BLaER1 treated with 17β-estradiol and CSF1 and Interleukin-3, amounts not matched to agents 10 nM and 100 nM (cell line): ENCODE results near the gene CAPNS1.
"Not testable (repeated sequence)": the region's sequence is repeated elsewhere in the genome, so short reads cannot be mapped to it uniquely, and the experiment has no call there.

Source experiments
- H3K27ac ChIP-seq, 11 experiments: shearing (Covaris generic); formaldehyde crosslinking; 2 replicates each; pipeline ENCODE4 v1.8.1; 2022
- H3K27me3 ChIP-seq, 11 experiments: shearing (Covaris generic); formaldehyde crosslinking; 2 replicates each; pipeline ENCODE4 v1.8.1; 2022
- H3K36me3 ChIP-seq, 11 experiments: shearing (Covaris generic); formaldehyde crosslinking; 2 replicates each; pipeline ENCODE4 v1.8.1; 2022
- H3K4me1 ChIP-seq, 10 experiments: shearing (Covaris generic); formaldehyde crosslinking; 2 replicates each; pipeline ENCODE4 v1.8.1; 2022
- H3K4me2 ChIP-seq, 11 experiments: shearing (Covaris generic); formaldehyde crosslinking; 2 replicates each; pipeline ENCODE4 v1.8.1; 2022
- H3K4me3 ChIP-seq, 10 experiments: shearing (Covaris generic); formaldehyde crosslinking; 2 replicates each; pipeline ENCODE4 v1.8.1; 2022
- H3K9ac ChIP-seq, 11 experiments: shearing (Covaris generic); formaldehyde crosslinking; 2 replicates each; pipeline ENCODE4 v1.8.1; 2022
- H3K9me3 ChIP-seq, 11 experiments: shearing (Covaris generic); formaldehyde crosslinking; replicated peaks in 1 of 11; 2 replicates each; pipeline ENCODE4 v1.8.1; 2022
- H4K20me1 ChIP-seq, 11 experiments: shearing (Covaris generic); formaldehyde crosslinking; 2 replicates each; pipeline ENCODE4 v1.8.1; 2022
- Cebpa-rat ChIP-seq, 11 experiments: shearing (Covaris generic); IDR thresholded peaks; 2 replicates each; pipeline ENCODE4 v1.8.1; 2022

The CAPNS1 gene

GRCh38 chr19:36182612-36183244 is 42.9 kb downstream of the CAPNS1 start:
- no peak for TF ChIP-seq Cebpa-rat (IDR thresholded peaks at IDR 0.05)
- H3K27ac ChIP-seq = no peak overlapping the region
- H3K27me3 ChIP-seq = no peaks in the 10 kb centered on the region
- H3K4me3 ChIP-seq = no peak overlapping the region
- no peaks in the 10 kb centered on the region for H3K9me3 ChIP-seq
- H3K36me3 ChIP-seq = peaks cover 9 to 20% (median 14%) of the 10 kb centered on the region in 11 experiments; a peak in 20 of 22 replicates
- H3K4me2 ChIP-seq = no peak overlapping the region
- no peak overlapping the region for H3K9ac ChIP-seq
- H3K4me1 ChIP-seq = no peaks in the 10 kb centered on the region
- H4K20me1 ChIP-seq = no peaks in the 10 kb centered on the region

GRCh38 chr19:36183245-36183628 is 43.4 kb downstream of the CAPNS1 start:
- Histone ChIP-seq H3K4me1 (no peaks in the 10 kb centered on the region), H3K9ac (no peak overlapping the region), H3K27me3 (no peaks in the 10 kb centered on the region), H3K4me2 (no peak overlapping the region), H4K20me1 (no peaks in the 10 kb centered on the region), H3K9me3 (no peaks in the 10 kb centered on the region), H3K27ac (no peak overlapping the region), H3K36me3 (peaks cover 9 to 20% (median 14%) of the 10 kb centered on the region in 11 experiments; a peak in 20 of 22 replicates), H3K4me3 (no peak overlapping the region)
- no peak for TF ChIP-seq Cebpa-rat (IDR thresholded peaks at IDR 0.05)

- not testable (repeated sequence) for H3K4me3 ChIP-seq, H3K9me3 ChIP-seq, H3K4me2 ChIP-seq, H3K9ac ChIP-seq, H3K4me1 ChIP-seq, H4K20me1 ChIP-seq, H3K27ac ChIP-seq, H3K27me3 ChIP-seq
- H3K36me3 ChIP-seq = peaks cover 9 to 19% (median 15%) of the 10 kb centered on the region in 11 experiments; a peak in 20 of 22 replicates
Observed at GRCh38 chr19:36186722-36187121, 46.9 kb downstream of the CAPNS1 start.

- Histone ChIP-seq H4K20me1 (no peaks in the 10 kb centered on the region), H3K36me3 (peaks cover 4 to 24% (median 15%) of the 10 kb centered on the region in 11 experiments; a peak in 14 of 22 replicates), H3K4me3 (no peak overlapping the region), H3K4me1 (peaks cover 0 to 12% (median 11%) of the 10 kb centered on the region in 10 experiments; a peak in 14 of 20 replicates), H3K9me3 (no peaks in the 10 kb centered on the region), H3K4me2 (peak overlapping the region in 7 of 11 experiments; percentile 2 to 45 (median 17); a peak in 7 of 22 replicates), H3K27me3 (no peaks in the 10 kb centered on the region), H3K9ac (0 out of 22 replicates have a peak overlapping the region, but pooled peaks of 1 of the 11 experiments have one; percentile 26), H3K27ac (peak overlapping the region in 3 of 11 experiments; percentile 6 to 36 (median 10); a peak in 3 of 22 replicates)
- no peak for TF ChIP-seq Cebpa-rat (IDR thresholded peaks at IDR 0.05)
Observed at GRCh38 chr19:36196249-36196648, 56.4 kb downstream of the CAPNS1 start.

- no peak overlapping the region for H3K9ac ChIP-seq
- no peak for TF ChIP-seq Cebpa-rat (IDR thresholded peaks at IDR 0.05)
- H3K9me3 ChIP-seq = no peaks in the 10 kb centered on the region
- H3K36me3 ChIP-seq = peaks cover 4 to 30% (median 15%) of the 10 kb centered on the region in 11 experiments; a peak in 14 of 22 replicates
- peaks cover 0 to 12% (median 11%) of the 10 kb centered on the region in 10 experiments; a peak in 14 of 20 replicates for H3K4me1 ChIP-seq
- H3K27me3 ChIP-seq = no peaks in the 10 kb centered on the region
- H3K4me3 ChIP-seq = no peak overlapping the region
- no peaks in the 10 kb centered on the region for H4K20me1 ChIP-seq
- no peak overlapping the region for H3K27ac ChIP-seq
- no peak overlapping the region for H3K4me2 ChIP-seq
Observed at GRCh38 chr19:36198119-36198518, 58.3 kb downstream of the CAPNS1 start.
